Activated effector memory CD4-positive, alpha-beta T cell treated with Interleukin-2 at 50 U/mL for 16 hours (primary cell): ENCODE results near the gene MAEA.

Experiments
- DNase-seq: peaks from one replicate; pipeline ENCODE4 v3.0.0-alpha.2; 2020

MAEA gene

GRCh38 chr4:1250527-1250812, 39.2 kb upstream of the MAEA start:
- DNase-seq, result no peak

GRCh38 chr4:1250921-1251772, 38.5 kb upstream of the MAEA start:
- DNase-seq, result no peak

DNA sequence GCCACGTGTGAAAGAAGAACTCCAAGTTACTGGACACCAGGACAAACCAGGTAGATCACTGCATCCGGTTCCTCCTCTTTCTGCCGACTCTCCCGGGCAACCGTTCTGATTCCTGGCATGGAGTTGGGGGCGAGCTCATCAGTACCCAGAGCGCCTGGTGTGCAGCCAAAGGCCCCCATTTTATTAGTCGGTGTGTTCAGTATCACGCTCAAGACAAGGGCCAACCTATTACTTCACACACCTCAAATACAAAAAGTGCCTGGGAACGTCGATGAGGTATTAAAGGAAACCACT, 38.0 kb upstream of the MAEA start:
- no peak for DNase-seq

GRCh38 chr4:1252928-1253492, 36.7 kb upstream of the MAEA start:
- DNase-seq, result no peak

GRCh38 chr4:1253831-1254230, 35.9 kb upstream of the MAEA start:
- no peak for DNase-seq

DNA sequence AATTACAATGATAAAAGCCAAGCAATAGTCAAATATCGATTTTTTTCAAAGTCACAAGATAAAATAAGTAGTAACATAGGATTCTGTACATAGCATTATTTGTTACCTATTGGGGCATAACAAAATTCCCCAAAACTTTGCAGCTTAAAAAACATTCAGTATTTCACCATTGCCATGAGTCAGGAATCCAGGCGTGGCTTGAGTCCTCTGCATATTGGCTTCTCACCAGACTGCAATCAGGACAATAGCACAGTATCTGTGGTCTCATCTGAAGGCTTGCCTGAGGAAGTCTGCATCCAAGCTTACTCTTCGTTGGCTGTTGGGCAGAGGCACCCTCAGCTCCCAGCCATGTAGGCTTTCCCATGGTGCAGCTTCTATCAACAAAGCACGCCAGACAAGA, 34.5 kb upstream of the MAEA start:
- no peak for DNase-seq

GRCh38 chr4:1255699-1256098, 34.0 kb upstream of the MAEA start:
- DNase-seq, result no peak

GRCh38 chr4:1258457-1258856, 31.2 kb upstream of the MAEA start:
- no peak for DNase-seq

DNA sequence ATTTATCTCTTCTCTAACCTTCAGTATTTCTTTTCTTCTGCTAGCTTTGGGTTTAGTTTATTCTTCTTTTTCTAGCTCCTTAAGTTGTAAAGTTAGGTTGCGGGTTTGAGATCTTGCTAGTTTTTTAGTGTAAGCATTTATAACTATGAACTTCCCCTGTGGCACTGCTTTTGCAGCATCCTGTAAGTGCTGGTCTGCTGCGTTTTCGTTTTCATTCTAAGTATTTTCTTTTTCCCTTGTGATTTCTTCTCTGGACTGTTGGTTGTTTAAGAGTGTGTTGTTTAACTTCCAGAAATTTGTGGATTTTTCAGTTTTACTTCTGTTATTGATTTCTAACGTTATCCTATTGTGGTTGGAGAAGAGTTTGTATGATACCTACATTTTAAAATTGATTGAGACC, 29.7 kb upstream of the MAEA start:
- no peak for DNase-seq

GRCh38 chr4:1260418-1261106, 29.1 kb upstream of the MAEA start:
- no peak for DNase-seq

DNA sequence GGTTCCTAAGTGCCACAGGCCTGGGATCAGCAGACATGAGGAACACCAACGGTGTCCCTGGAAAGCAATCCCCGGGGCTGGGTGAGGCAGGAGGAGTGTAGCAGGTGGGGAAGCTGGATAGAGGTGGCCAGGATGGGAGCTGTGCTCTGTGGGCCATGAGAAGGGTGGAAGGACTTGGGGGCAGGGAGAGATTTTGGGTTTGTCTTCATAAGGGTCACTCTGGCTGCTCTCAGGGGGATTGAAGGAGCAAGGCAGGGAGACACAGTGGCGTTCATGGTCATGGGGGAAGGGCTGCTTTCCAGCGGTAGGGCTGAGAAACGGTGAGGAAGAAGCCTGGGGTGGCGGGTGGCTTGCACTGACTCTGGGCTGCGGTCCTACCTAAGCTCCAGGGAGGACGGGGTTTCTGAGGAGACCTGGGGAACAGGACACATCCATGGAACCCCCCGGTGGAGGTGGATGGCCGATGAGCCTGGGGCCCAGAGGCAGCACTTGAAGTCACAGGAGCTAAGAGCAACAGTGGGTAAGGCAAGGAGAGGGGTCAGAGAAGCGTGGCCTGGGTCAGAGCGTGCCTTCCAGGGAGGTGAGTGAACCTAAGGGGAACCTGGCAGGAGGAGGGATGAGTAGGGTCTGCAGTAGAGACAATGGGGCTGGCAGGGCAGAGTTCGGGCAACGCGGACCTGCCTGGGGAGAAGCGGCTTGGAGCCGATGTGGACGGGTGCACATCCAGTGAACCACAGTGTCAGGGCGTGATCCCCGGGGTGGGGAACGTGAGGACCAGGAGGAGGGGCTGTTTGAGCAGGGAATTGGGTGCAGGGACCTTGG, 28.4 kb upstream of the MAEA start:
- DNase-seq, result no peak

- DNase-seq, result no peak
These were observed 24.7 kb upstream of the MAEA start for GRCh38 chr4:1264942-1265341.

- DNase-seq, result no peak
These were observed 24.3 kb upstream of the MAEA start for GRCh38 chr4:1265351-1265750.

- DNase-seq, result no peak
These were observed 22.6 kb upstream of the MAEA start for GRCh38 chr4:1266881-1267763.

DNA sequence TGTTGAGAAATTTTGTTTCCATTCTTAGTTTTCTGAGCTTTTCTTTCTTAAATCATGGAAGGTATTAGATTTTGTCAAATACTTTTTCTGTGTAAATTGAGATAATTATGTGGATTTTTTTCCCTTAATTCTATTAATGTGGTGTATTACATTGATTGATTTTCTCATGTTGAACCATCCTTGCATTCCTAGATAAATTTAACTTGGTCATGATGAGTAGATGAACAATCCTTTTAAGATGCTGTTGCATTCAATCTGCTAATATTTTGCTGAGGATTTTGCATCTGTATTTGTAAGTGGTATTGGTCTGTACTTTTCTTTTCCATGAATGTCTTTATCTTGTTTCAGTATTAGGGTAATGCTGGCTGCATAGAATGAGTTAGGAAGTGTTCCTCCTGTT, 20.5 kb upstream of the MAEA start:
- no peak for DNase-seq

- DNase-seq, result no peak
These were observed 18.0 kb upstream of the MAEA start for GRCh38 chr4:1271686-1272085.

DNA sequence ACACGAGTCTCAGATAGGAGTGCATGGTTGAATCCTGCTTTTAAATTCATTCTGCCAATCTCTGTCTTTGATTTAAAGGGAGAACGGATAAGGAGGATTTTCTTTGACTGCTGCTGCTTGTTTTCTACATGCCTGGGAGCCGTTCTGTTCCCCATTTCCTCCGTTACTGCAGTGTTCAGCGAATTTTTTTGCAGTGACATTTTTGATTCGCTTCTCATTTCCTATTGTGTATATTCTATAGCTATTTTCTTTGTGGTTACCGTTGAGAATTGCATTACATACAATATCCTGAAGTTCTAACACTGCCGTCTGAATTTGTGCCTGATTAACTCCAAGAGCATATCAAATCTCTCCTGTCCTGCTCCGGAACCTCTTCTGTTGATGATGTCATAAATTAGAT, 14.8 kb upstream of the MAEA start:
- DNase-seq, result no peak

GRCh38 chr4:1276984-1277383, 12.7 kb upstream of the MAEA start:
- no peak for DNase-seq

- no peak for DNase-seq
These were observed 11.7 kb upstream of the MAEA start for GRCh38 chr4:1277667-1278665.

DNA sequence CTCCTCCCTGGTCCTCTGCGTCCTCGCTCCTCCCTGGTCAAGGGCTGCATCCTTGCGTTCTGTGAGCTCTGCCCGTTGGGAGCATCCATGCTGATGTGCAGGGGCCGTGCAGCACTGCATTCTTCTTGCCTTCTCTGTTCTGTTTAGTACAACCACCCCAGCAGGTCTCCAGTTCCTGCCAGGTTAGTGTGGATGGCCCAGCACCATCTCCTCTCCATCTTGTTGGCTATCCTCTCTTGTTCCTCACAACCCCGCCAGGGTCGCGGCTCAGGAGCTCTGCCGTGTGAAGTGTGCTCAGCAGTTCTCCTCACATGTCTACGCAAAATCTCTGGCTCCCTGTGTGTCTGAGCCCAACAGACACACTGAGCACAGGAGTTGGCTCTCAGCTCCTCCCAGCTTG, 10.4 kb upstream of the MAEA start:
- no peak for DNase-seq

DNA sequence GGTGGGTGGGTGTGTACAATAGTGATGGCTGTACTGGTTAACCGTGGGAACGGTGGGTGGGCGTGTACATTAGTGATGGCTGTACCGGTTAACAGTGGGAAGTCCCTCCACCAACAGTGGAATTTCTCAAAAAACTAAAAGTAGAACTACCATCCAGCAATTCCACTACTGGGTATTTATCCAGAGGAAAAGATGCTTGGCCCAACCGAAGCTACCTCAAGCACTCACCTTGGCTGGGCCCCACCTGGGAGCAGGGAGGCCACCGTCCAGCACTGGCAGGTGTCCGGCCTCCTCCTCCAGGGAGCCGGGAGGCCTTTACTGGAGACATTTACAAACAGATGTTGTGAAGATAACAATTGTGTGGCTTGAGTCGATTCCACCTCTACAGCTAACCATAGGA, 6.0 kb upstream of the MAEA start:
- no peak for DNase-seq
